Upper lobe of left lung (tissue), 6 donors: ENCODE data around the gene OR1N2. TPM values are rescaled to one million over a fixed set of nuclear protein-coding genes. Genes with fewer than 3 reads are reported as not detected.
"Not testable (repeated sequence)": the region's sequence is repeated elsewhere in the genome, so short reads cannot be mapped to it uniquely, and the experiment has no call there.

ENCODE experiments used
- ATAC-seq, 2 donors: fragments of 200-7000 bp; cut with Tn5 transposase; one replicate each; pipeline ENCODE4 v1.9.1; 2022; ENCODE audit warnings: mild to moderate bottlenecking in 2 of 2, moderate library complexity in 2 of 2; ENCODE audit not compliant: low FRiP score in 2 of 2
- DNase-seq, 2 donors: peaks; one replicate each; pipeline ENCODE4 v3.0.0-alpha.2; 2019 to 2020
- H3K27ac ChIP-seq, 4 donors: fragments of 200-600 bp; sonication (generic); one replicate each; pipeline ENCODE4 v1.5.1; 2016 to 2019
- H3K27me3 ChIP-seq, 4 donors: fragments of 200-600 bp; sonication (generic); one replicate each; pipeline ENCODE4 v1.5.1; 2017 to 2019
- H3K36me3 ChIP-seq, 4 donors: fragments of 200-600 bp; sonication (generic); one replicate each; pipeline ENCODE4 v1.5.1; 2016 to 2019
- H3K4me1 ChIP-seq, 4 donors: fragments of 200-600 bp; sonication (generic); one replicate each; pipeline ENCODE4 v1.5.1; 2018 to 2019
- H3K4me3 ChIP-seq, 4 donors: fragments of 200-600 bp; sonication (generic); one replicate each; pipeline ENCODE4 v1.5.1; 2017 to 2019; ENCODE audit warnings: mild to moderate bottlenecking in 2 of 4, moderate library complexity in 1 of 4
- H3K9me3 ChIP-seq, 4 donors: fragments of 200-600 bp; sonication (generic); one replicate each; pipeline ENCODE4 v1.5.1; 2018 to 2019
- CTCF ChIP-seq, 6 experiments: fragments of 450-650 bp in 4 of 6; fragments of 200-600 bp in 2 of 6; sonication (generic) in 2 of 6; IDR thresholded peaks; one replicate each; pipeline ENCODE4 v1.5.1; 2016 to 2019; ENCODE audit warnings: antibody characterized with exemption in 6 of 6
- EP300 ChIP-seq, 4 donors: sonication (generic); formaldehyde crosslinking; IDR thresholded peaks; one replicate each; pipeline ENCODE4 v1.5.1; 2017; ENCODE audit warnings: antibody characterized with exemption in 4 of 4, control low read depth in 2 of 4
- POLR2A ChIP-seq, 4 donors: fragments of 450-650 bp; IDR thresholded peaks; one replicate each; pipeline ENCODE4 v1.5.1; 2016 to 2017; ENCODE audit warnings: antibody characterized with exemption in 4 of 4, mild to moderate bottlenecking in 2 of 4
- POLR2AphosphoS5 ChIP-seq, 2 donors: sonication (generic); formaldehyde crosslinking; IDR thresholded peaks; one replicate each; pipeline ENCODE4 v1.5.1; 2017; ENCODE audit warnings: antibody characterized with exemption in 2 of 2
- WGBS, 2 donors: methylation state at CpG; one replicate each; pipeline ENCODE4 v1.1.5; 2017 to 2018; 5-methylcytosine and 5-hydroxymethylcytosine counted together
- total RNA-seq, 6 donors: library from RNA; depleted of rRNA in 4 of 6; stranded (reverse); fragments of >200 nt in 4 of 6; gene quantifications; one replicate each; pipeline versions ENCODE4 v1.1.0 to v1.2.1, GENCODE V29; 2016 to 2021
- donor health status: DM: no; HTN: no; CAD: no; lungs with moderate emphysema.
- donor health status: DM: no; HTN: yes; CAD: no; lungs with severe emphysema.

Gene OR1N2
- total RNA-seq, 6 donors from 2014 or later = not detected

GRCh38 chr9:122519376-122519775, 33.5 kb upstream of the OR1N2 start:
- 92 to 93% methylated on average over 3 of the region's 3 CpGs for WGBS, 2 donors
- Histone ChIP-seq H3K9me3 (no peaks in the 10 kb centered on the region), H3K4me1 (no peaks in the 10 kb centered on the region), H3K27me3 (no peaks in the 10 kb centered on the region), H3K4me3 (no peak overlapping the region), H3K36me3 (no peaks in the 10 kb centered on the region), H3K27ac (no peak overlapping the region)
- no peak for ATAC-seq
- no peak for DNase-seq
- TF ChIP-seq POLR2A (IDR thresholded peaks at IDR 0.05) (no peak), EP300 (IDR thresholded peaks at IDR 0.05) (no peak), POLR2AphosphoS5 (IDR thresholded peaks at IDR 0.05) (no peak), CTCF (IDR thresholded peaks at IDR 0.05) (no peak)

- no peak overlapping the region for H3K4me3 ChIP-seq
- DNase-seq = no peak
- H3K36me3 ChIP-seq = no peaks in the 10 kb centered on the region
- H3K4me1 ChIP-seq = no peaks in the 10 kb centered on the region
- no peaks in the 10 kb centered on the region for H3K9me3 ChIP-seq
- no peaks in the 10 kb centered on the region for H3K27me3 ChIP-seq
- 79 to 85% methylated on average over 10 of the region's 10 CpGs for WGBS, 2 donors
- H3K27ac ChIP-seq = no peak overlapping the region
- no peak for ATAC-seq
- TF ChIP-seq CTCF (IDR thresholded peaks at IDR 0.05) (no peak), POLR2A (IDR thresholded peaks at IDR 0.05) (no peak), EP300 (IDR thresholded peaks at IDR 0.05) (no peak), POLR2AphosphoS5 (IDR thresholded peaks at IDR 0.05) (no peak)
These were observed 26.3 kb upstream of the OR1N2 start for GRCh38 chr9:122526602-122527001.

- Histone ChIP-seq H3K27ac (no peak within 1 kb of the TSS), H3K9me3 (no peaks in the 10 kb centered on the region), H3K4me3 (no peak within 1 kb of the TSS), H3K27me3 (no peaks in the 10 kb centered on the region), H3K4me1 (no peaks in the 10 kb centered on the region), H3K36me3 (no peaks in the 10 kb centered on the region)
- TF ChIP-seq POLR2A (IDR thresholded peaks at IDR 0.05) = no peak
- no peak for TF ChIP-seq POLR2AphosphoS5 (IDR thresholded peaks at IDR 0.05)
- TF ChIP-seq EP300 (IDR thresholded peaks at IDR 0.05) = no peak
- TF ChIP-seq CTCF (IDR thresholded peaks at IDR 0.05) = no peak
- 76 to 88% methylated on average over 3 of the region's 3 CpGs for WGBS, 2 donors
- ATAC-seq (no peak), DNase-seq (no peak)
These were observed 25.7 kb upstream of the OR1N2 start, which contains the start of gene OR1N1 for GRCh38 chr9:122527193-122527592. OR1N1 (minus strand) TSS chr9:122527293; CDS start chr9:122527293, 0 bp downstream.

- DNase-seq, H3K27ac ChIP-seq, H3K36me3 ChIP-seq, H3K27me3 ChIP-seq, ATAC-seq, H3K4me3 ChIP-seq, H3K4me1 ChIP-seq, H3K9me3 ChIP-seq: not testable (repeated sequence)
- WGBS, 2 donors = 56 to 59% methylated on average over 4 of the region's 4 CpGs
These were observed 21.8 kb upstream of the OR1N2 start for GRCh38 chr9:122531157-122531556.

- 97 to 98% methylated on average over 1 of the region's 1 CpG for WGBS, 2 donors
- ATAC-seq (no peak), DNase-seq (no peak)
- Histone ChIP-seq H3K36me3 (no peaks in the 10 kb centered on the region), H3K27me3 (no peaks in the 10 kb centered on the region), H3K4me3 (no peak overlapping the region), H3K27ac (no peak overlapping the region), H3K4me1 (no peaks in the 10 kb centered on the region), H3K9me3 (no peaks in the 10 kb centered on the region)
- TF ChIP-seq POLR2A (IDR thresholded peaks at IDR 0.05) (no peak), EP300 (IDR thresholded peaks at IDR 0.05) (no peak), POLR2AphosphoS5 (IDR thresholded peaks at IDR 0.05) (no peak), CTCF (IDR thresholded peaks at IDR 0.05) (no peak)
These were observed 16.8 kb upstream of the OR1N2 start for GRCh38 chr9:122536134-122536533.

- not testable (repeated sequence) for H3K4me3 ChIP-seq, H3K4me1 ChIP-seq, ATAC-seq, H3K27ac ChIP-seq, H3K27me3 ChIP-seq, H3K36me3 ChIP-seq, H3K9me3 ChIP-seq
- 68 to 70% methylated on average over 7 of the region's 7 CpGs for WGBS, 2 donors
- DNase-seq = peak in 1 of 2 donors; percentile 3
These were observed 15.8 kb upstream of the OR1N2 start for GRCh38 chr9:122537066-122537465.
